K562 (cell line): ENCODE data around the gene USP6. TPM values are rescaled to one million over a fixed set of nuclear protein-coding genes. Genes with fewer than 3 reads are reported as not detected.
"Not testable (repeated sequence)": the region's sequence is repeated elsewhere in the genome, so short reads cannot be mapped to it uniquely, and the experiment has no call there.

ENCODE experiments used
- ATAC-seq: fragments of 200-7000 bp; cut with Tn5 transposase; 3 replicates; pipeline ENCODE4 v1.9.1; 2020; ENCODE audit warnings: moderate library complexity
- BruUV-seq: library from RNA; stranded (reverse); fragments of 400-500 nt; replicated peaks from 2 replicates; lab custom pipeline; 2021; lab: Mats Ljungman, UMichigan
- CTCF ChIA-PET: fragments of 300-600 bp; formaldehyde crosslinking; extraction: SDS; loops from one replicate; lab custom pipeline; 2021; ENCODE audit warnings: low intra/inter-chr PET ratio; lab: Yijun Ruan, JAX
- POLR2A ChIA-PET: fragments of 300-600, 350-650 bp; sonication (Branson Sonifier 250); formaldehyde crosslinking; extraction: SDS; loops from one replicate; lab custom pipeline; 2021; ENCODE audit warnings: antibody characterized with exemption, inconsistent platforms; lab: Yijun Ruan, JAX
- DNase-seq, 4 experiments: peaks; one replicate each; pipeline versions ENCODE4 v3.0.0 to v3.0.0-alpha.2; 2011 to 2018; ENCODE audit warnings: low spot score in 3 of 4, mixed read lengths in 3 of 4; ENCODE audit errors: extremely low read depth in 1 of 4
- FAIRE-seq: peaks from 2 replicates; lab custom pipeline; 2011; peaks lifted over from hg19 to GRCh38; lab: Jason Lieb, UNC
- H2AFZ ChIP-seq: 2 replicates; pipeline ENCODE4 v1.6.0; 2011; ENCODE audit warnings: low read depth, low read length, control low read depth, inconsistent platforms
- H3K27ac ChIP-seq: fragments of 200-600 bp; 3 replicates; pipeline ENCODE4 v1.8.0; 2011; ENCODE audit warnings: low read depth, mild to moderate bottlenecking, control low read depth, inconsistent platforms, low read length, moderate library complexity, mixed read lengths; ENCODE audit errors: extremely low read depth
- H3K27me3 ChIP-seq, 2 experiments: fragments of 300-600 bp in 1 of 2; 2 replicates in 1 of 2; 3 replicates in 1 of 2; pipeline versions ENCODE4 v1.6.0 to v1.8.0; 2011; ENCODE audit warnings: inconsistent platforms in 2 of 2, low read length in 2 of 2, mild to moderate bottlenecking in 1 of 2, mixed read lengths in 1 of 2, moderate library complexity in 1 of 2; ENCODE audit not compliant: control insufficient read depth in 2 of 2, insufficient read depth in 2 of 2
- H3K36me3 ChIP-seq: fragments of 300-600 bp; 3 replicates; pipeline ENCODE4 v1.8.0; 2011; ENCODE audit warnings: mild to moderate bottlenecking, low read length, inconsistent platforms; ENCODE audit not compliant: control insufficient read depth, insufficient read depth
- H3K4me1 ChIP-seq, 2 experiments: fragments of 200-600 bp in 1 of 2; replicated peaks in 1 of 2; 2 replicates in 1 of 2; 3 replicates in 1 of 2; pipeline versions ENCODE4 v1.5.1 to v1.8.0; 2011; ENCODE audit warnings: inconsistent platforms in 2 of 2, low read length in 2 of 2, mild to moderate bottlenecking in 1 of 2, mixed read lengths in 1 of 2, moderate library complexity in 1 of 2; ENCODE audit not compliant: control insufficient read depth in 2 of 2, insufficient read depth in 2 of 2
- H3K4me2 ChIP-seq: 2 replicates; pipeline ENCODE4 v1.6.1; 2011; ENCODE audit warnings: low read length, control low read depth, inconsistent platforms, mixed read lengths; ENCODE audit not compliant: insufficient read depth
- H3K4me3 ChIP-seq: fragments of 200-600 bp; sonication (generic), shearing (Covaris generic); 2 replicates; pipeline ENCODE4 v1.5.1; 2016; ENCODE audit warnings: control low read depth, inconsistent platforms
- H3K79me2 ChIP-seq: fragments of 200-600 bp; 3 replicates; pipeline ENCODE4 v1.8.0; 2011; ENCODE audit warnings: low read length, inconsistent platforms; ENCODE audit not compliant: control insufficient read depth, insufficient read depth
- H3K9ac ChIP-seq, 2 experiments: 2 replicates each; pipeline versions ENCODE4 v1.6.0 to v1.6.1; 2011; ENCODE audit warnings: low read depth in 2 of 2, low read length in 2 of 2, control low read depth in 1 of 2, inconsistent platforms in 1 of 2, mild to moderate bottlenecking in 1 of 2, mixed read lengths in 1 of 2; ENCODE audit not compliant: insufficient read depth in 1 of 2
- H3K9me1 ChIP-seq: one replicate; pipeline ENCODE4 v1.6.0; 2011; ENCODE audit warnings: inconsistent platforms, mild to moderate bottlenecking, low read length, moderate library complexity; ENCODE audit not compliant: control insufficient read depth, insufficient read depth
- H3K9me3 ChIP-seq: replicated peaks from 2 replicates; pipeline ENCODE4 v1.5.1; 2011; ENCODE audit warnings: low read depth, low read length, inconsistent platforms; ENCODE audit not compliant: control insufficient read depth, insufficient read depth
- H4K20me1 ChIP-seq: replicated peaks from 2 replicates; pipeline ENCODE4 v1.6.1; 2011; ENCODE audit warnings: low read length, inconsistent platforms, mixed read lengths; ENCODE audit not compliant: control insufficient read depth, insufficient read depth
- PML ChIP-seq: IDR thresholded peaks from 2 replicates; pipeline ENCODE4 v1.6.1; 2012; ENCODE audit warnings: low read length, inconsistent platforms
- RBM25 ChIP-seq: fragments of 200-400 bp; formaldehyde crosslinking; IDR thresholded peaks from 2 replicates; pipeline ENCODE4 v1.6.1; 2018; ENCODE audit warnings: low read length, low read depth, moderate library complexity; ENCODE audit not compliant: severe bottlenecking
- XRCC3 ChIP-seq: fragments of 450-650 bp; IDR thresholded peaks from 2 replicates; pipeline ENCODE4 v1.6.1; 2017; ENCODE audit warnings: mild to moderate bottlenecking, moderate library complexity
- ZNF830 ChIP-seq: fragments of 250-450 bp; sonication (Bioruptor Pico); IDR thresholded peaks from 2 replicates; pipeline ENCODE4 v1.5.0; 2021; ENCODE audit warnings: mild to moderate bottlenecking
- WGBS: fragments of 100-300 bp; shearing (Covaris generic); methylation state at CpG from one replicate; pipeline ENCODE4 v1.1.6; 2016; ENCODE audit warnings: low coverage, mixed read lengths; ENCODE audit not compliant: insufficient coverage; ENCODE audit errors: missing lambda C conversion rate; 5-methylcytosine and 5-hydroxymethylcytosine counted together
- in situ Hi-C: fragments of 300-500 bp; cut with MboI; formaldehyde crosslinking; loops from 4 replicates; pipeline ENCODE4 v1.15.0; 2018; ENCODE audit warnings: inconsistent platforms, mixed read lengths
- intact Hi-C: fragments of 100-400 bp; cut with micrococcal nuclease; formaldehyde crosslinking; loops from 2 replicates; pipeline ENCODE4 v1.14.2; 2022
- polyA plus RNA-seq, 8 experiments: library from polyadenylated mRNA; depleted of rRNA in 4 of 8; stranded (reverse) in 5 of 8; unstranded in 3 of 8; fragments of >200 nt; fragmentation: Nextera tagmentation in 2 of 8; fragmentation: Illumina TruSeq in 1 of 8; extraction: Ambion mirVana in 2 of 8; extraction: Trizol in 1 of 8; gene quantifications; 2 replicates each; pipeline versions ENCODE4 v1.2.1 to v1.2.3, GENCODE V29; 2011 to 2014; ENCODE audit warnings: inconsistent platforms in 1 of 8, missing spikeins in 1 of 8
- total RNA-seq, 7 experiments: library from RNA; depleted of rRNA in 6 of 7; stranded (reverse); fragments of >200 nt in 6 of 7; fragmentation: Illumina TruSeq in 2 of 7; extraction: Trizol in 2 of 7; gene quantifications; 2 replicates each; pipeline versions ENCODE4 v1.2.1 to v1.2.3, GENCODE V29; 2011 to 2021; ENCODE audit warnings: low replicate concordance in 1 of 7

Gene USP6
- total and polyA plus RNA-seq, 9 of the 15 experiments (the other 6 are each of a cell fraction or from before 2014, with no cell fraction given) = 0.01 to 0.09 (median 0.04) TPM; not detected in 4

GRCh38 chr17:5069724-5070123 is 46.1 kb upstream of the USP6 start:
- CTCF ChIA-PET = no interaction called here
- H2AFZ ChIP-seq = no peak overlapping the region
- no peaks in the 10 kb centered on the region for H3K9me1 ChIP-seq
- no TSS peak for BruUV-seq
- H3K9ac ChIP-seq = no peak overlapping the region
- H3K36me3 ChIP-seq = no peaks in the 10 kb centered on the region
- 7% methylated on average over 4 of the region's 4 CpGs for WGBS
- ATAC-seq (no peak), FAIRE-seq (no peak), DNase-seq (no peak)
- POLR2A ChIA-PET = no interaction called here
- H3K9me3 ChIP-seq = no peaks in the 10 kb centered on the region
- H3K27me3 ChIP-seq = peaks cover 0 to 10% of the 10 kb centered on the region in 2 experiments; a peak in 2 of 5 replicates
- H3K4me2 ChIP-seq = no peak overlapping the region
- H3K4me3 ChIP-seq = no peak overlapping the region
- H3K27ac ChIP-seq = no peak overlapping the region
- no peaks in the 10 kb centered on the region for H3K79me2 ChIP-seq
- intact Hi-C loops (no loop called here), in situ Hi-C loops (loop anchor here (10.0 kb wide), 1 partner anchor 155 kb away; no protein-coding TSS in a partner anchor)
- no peaks in the 10 kb centered on the region for H4K20me1 ChIP-seq
- TF ChIP-seq ZNF830 (no peak), PML (no peak), XRCC3 (no peak), RBM25 (no peak)
- H3K4me1 ChIP-seq = no peaks in the 10 kb centered on the region

DNA sequence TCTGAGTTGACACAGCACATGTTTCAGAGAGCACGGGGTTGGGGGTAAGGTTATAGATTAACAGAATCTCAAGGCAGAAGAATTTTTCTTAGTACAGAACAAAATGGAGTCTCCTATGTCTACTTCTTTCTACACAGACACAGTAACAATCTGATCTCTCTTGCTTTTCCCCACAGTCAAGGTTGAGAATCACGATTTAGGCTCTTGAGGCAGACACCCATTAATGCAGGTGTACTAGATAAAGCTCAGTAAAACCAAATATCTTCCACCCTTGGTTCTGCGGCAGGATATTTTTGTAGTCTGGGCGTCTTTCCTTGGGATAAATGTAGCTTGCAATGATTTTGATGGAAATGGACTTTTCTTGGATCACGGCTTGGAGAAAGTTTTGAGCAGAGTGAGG is 40.4 kb upstream of the USP6 start:
- H2AFZ ChIP-seq, H3K4me3 ChIP-seq, DNase-seq, in situ Hi-C loops, intact Hi-C loops, H3K4me2 ChIP-seq, BruUV-seq, H3K27ac ChIP-seq, H4K20me1 ChIP-seq, FAIRE-seq, H3K79me2 ChIP-seq, H3K9me3 ChIP-seq, H3K36me3 ChIP-seq, H3K9me1 ChIP-seq, CTCF ChIA-PET, ATAC-seq, H3K9ac ChIP-seq, POLR2A ChIA-PET: not testable (repeated sequence)
- Histone ChIP-seq H3K4me1 (peaks cover 0 to 10% of the 10 kb centered on the region in 2 experiments; a peak in 2 of 5 replicates), H3K27me3 (peaks cover 2 to 15% of the 10 kb centered on the region in 2 experiments; a peak in 2 of 5 replicates)
- 9% methylated on average over 4 of the region's 5 CpGs for WGBS

DNA sequence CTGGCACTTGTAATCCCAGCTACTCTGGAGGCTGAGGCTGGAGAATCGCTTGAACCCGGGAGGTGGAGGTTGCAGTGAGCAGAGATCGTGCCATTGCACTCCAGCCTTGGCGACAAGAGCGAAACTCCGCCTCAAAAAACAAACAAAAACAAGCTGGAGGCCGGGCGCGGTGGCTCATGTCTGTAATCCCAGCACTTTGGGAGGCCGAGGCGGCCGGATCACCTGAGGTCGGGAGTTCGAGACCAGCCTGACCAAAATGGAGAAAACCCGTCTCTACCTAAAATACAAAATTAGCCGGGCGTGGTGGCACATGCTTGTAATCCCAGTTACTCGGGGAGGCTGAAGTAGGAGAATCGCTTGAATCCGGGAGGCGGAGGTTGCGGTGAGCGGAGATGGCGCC is 38.6 kb upstream of the USP6 start:
- intact Hi-C loops, in situ Hi-C loops, H3K9me3 ChIP-seq, H3K4me2 ChIP-seq, DNase-seq, H3K36me3 ChIP-seq, H3K9me1 ChIP-seq, H3K9ac ChIP-seq, H2AFZ ChIP-seq, FAIRE-seq, H3K27ac ChIP-seq, CTCF ChIA-PET, ATAC-seq, H4K20me1 ChIP-seq, H3K79me2 ChIP-seq, BruUV-seq, H3K4me3 ChIP-seq, POLR2A ChIA-PET: not testable (repeated sequence)
- Histone ChIP-seq H3K4me1 (peaks cover 0 to 10% of the 10 kb centered on the region in 2 experiments; a peak in 2 of 5 replicates), H3K27me3 (peaks cover 2 to 10% of the 10 kb centered on the region in 2 experiments; a peak in 2 of 5 replicates)
- WGBS = 36% methylated on average over 8 of the region's 24 CpGs
